ENCODE results near the gene CAMK2N1. TPM values are rescaled to one million over a fixed set of nuclear protein-coding genes. Genes with fewer than 3 reads are reported as not detected.

Gene CAMK2N1
- total and polyA plus RNA-seq, 2 of the 13 experiments (the other 11 are each of a cell fraction or from before 2014, with no cell fraction given) = 38.0 to 38.6 TPM

GRCh38 chr1:20476265-20477038 is 9.6 kb downstream of the CAMK2N1 start (continued):
- TF ChIP-seq NFAT5 (CRISPR knock-in tag; IDR thresholded peaks at IDR 0.05) = no peak
- peak; percentile 47; the same call in 1 of the 2 replicates for TF ChIP-seq PPARG (CRISPR knock-in tag; conservative IDR thresholded peaks at IDR 0.05)
- no peak for TF ChIP-seq ETS1 (CRISPR knock-in tag; IDR thresholded peaks at IDR 0.05)
- TF ChIP-seq GTF2F1 (IDR thresholded peaks at IDR 0.05; ENCODE audit: low read length) = no peak
- peak; percentile 99 for TF ChIP-seq KDM6A (CRISPR knock-in tag; IDR thresholded peaks at IDR 0.05; ENCODE audit: low read depth)
- TF ChIP-seq THRA (CRISPR knock-in tag; IDR thresholded peaks at IDR 0.05; ENCODE audit: borderline replicate concordance) = peak; percentile 98
- no peak; the same call in 1 of the 2 replicates for TF ChIP-seq TFDP1 (CRISPR knock-in tag; IDR thresholded peaks at IDR 0.05; ENCODE audit: borderline replicate concordance)
- TF ChIP-seq RBFOX2 (IDR thresholded peaks at IDR 0.05; ENCODE audit: low read depth, low read length) = peak; percentile 90
- peak; percentile 84; the same call in 1 of the 2 replicates for TF ChIP-seq SPEN (CRISPR knock-in tag; IDR thresholded peaks at IDR 0.05; ENCODE audit: low read depth)
- TF ChIP-seq ZNF703 (CRISPR knock-in tag; IDR thresholded peaks at IDR 0.05; ENCODE audit: borderline replicate concordance) = no peak; the same call in 1 of the 2 replicates
- TF ChIP-seq ZNF768 (CRISPR knock-in tag; IDR thresholded peaks at IDR 0.05) = peak; percentile 88
- TF ChIP-seq CBX2 (IDR thresholded peaks at IDR 0.05; ENCODE audit: low read depth, low read length) = no peak
- no peak for TF ChIP-seq CBX2 (CRISPR knock-in tag; IDR thresholded peaks at IDR 0.05; ENCODE audit: low read depth)
- no peak; the same call in 1 of the 2 replicates for TF ChIP-seq ZNF546 (CRISPR knock-in tag; conservative IDR thresholded peaks at IDR 0.05)
- peak; percentile 58; the same call in 1 of the 2 replicates for TF ChIP-seq SOX5 (CRISPR knock-in tag; IDR thresholded peaks at IDR 0.05; ENCODE audit: borderline replicate concordance)
- no peak for TF ChIP-seq ZNF749 (CRISPR knock-in tag; IDR thresholded peaks at IDR 0.05; ENCODE audit: borderline replicate concordance)
- no peak for TF ChIP-seq HNRNPUL1 (IDR thresholded peaks at IDR 0.05; ENCODE audit: low read depth, low read length)
- 0 out of 2 replicates have a peak, but pooled peaks have one; percentile 17 for TF ChIP-seq ZFP36L1 (CRISPR knock-in tag; IDR thresholded peaks at IDR 0.05)
- TF ChIP-seq HNF4A (CRISPR knock-in tag; IDR thresholded peaks at IDR 0.05) = peak; percentile 96
- no peak for TF ChIP-seq THAP7 (CRISPR knock-in tag; IDR thresholded peaks at IDR 0.05)
